HepG2 (cell line): Measurements from ENCODE around the gene CITED2. TPM values are rescaled to one million over a fixed set of nuclear protein-coding genes. Genes with fewer than 3 reads are reported as not detected.

Experiments used
- BHLHE40 ChIP-seq: IDR thresholded peaks from 2 replicates; pipeline ENCODE4 v1.6.1; 2011; ENCODE audit warnings: low read length, improper control_type of control experiment
- DBP ChIP-seq: sonication (generic); formaldehyde crosslinking; IDR thresholded peaks from 2 replicates; pipeline ENCODE4 v1.4.0; 2020; ENCODE audit warnings: missing genetic modification reagents; ENCODE audit errors: not compliant biosample characterization
- DMAP1 ChIP-seq: IDR thresholded peaks from 2 replicates; pipeline ENCODE4 v1.6.1; 2016
- FOXA3 ChIP-seq: IDR thresholded peaks from 2 replicates; pipeline ENCODE4 v1.6.1; 2016; ENCODE audit warnings: missing genetic modification reagents, missing compliant biosample characterization
- FOXM1 ChIP-seq: sonication (generic); formaldehyde crosslinking; IDR thresholded peaks from 2 replicates; pipeline ENCODE4 v1.5.0; 2020; ENCODE audit warnings: missing genetic modification reagents
- GLI4 ChIP-seq: sonication (generic); formaldehyde crosslinking; IDR thresholded peaks from 2 replicates; pipeline ENCODE4 v1.5.1; 2020; ENCODE audit warnings: missing genetic modification reagents, mild to moderate bottlenecking, moderate library complexity, borderline replicate concordance
- HMG20B ChIP-seq: conservative IDR thresholded peaks from 2 replicates; pipeline ENCODE4 v1.6.1; 2016; ENCODE audit warnings: missing genetic modification reagents, missing compliant biosample characterization
- IKZF4 ChIP-seq: sonication (generic); formaldehyde crosslinking; IDR thresholded peaks from 2 replicates; pipeline ENCODE4 v1.5.1; 2020; ENCODE audit warnings: borderline replicate concordance, mild to moderate bottlenecking, low read depth, missing genetic modification reagents; ENCODE audit errors: not compliant biosample characterization
- NFKBIZ ChIP-seq: IDR thresholded peaks from 2 replicates; pipeline ENCODE4 v1.6.1; 2018; ENCODE audit warnings: missing genetic modification reagents, missing compliant biosample characterization
- NR0B2 ChIP-seq: sonication (generic); formaldehyde crosslinking; IDR thresholded peaks from 2 replicates; pipeline ENCODE4 v1.4.0; 2020; ENCODE audit warnings: mild to moderate bottlenecking, missing genetic modification reagents
- PITX1 ChIP-seq: sonication (generic); formaldehyde crosslinking; IDR thresholded peaks from 2 replicates; pipeline ENCODE4 v1.5.1; 2020; ENCODE audit warnings: mild to moderate bottlenecking, missing genetic modification reagents
- RARG ChIP-seq: sonication (generic); formaldehyde crosslinking; IDR thresholded peaks from 2 replicates; pipeline ENCODE4 v1.4.0; 2020; ENCODE audit warnings: low read depth, mild to moderate bottlenecking, missing genetic modification reagents
- SKI ChIP-seq: fragments of 450-650 bp; IDR thresholded peaks from one replicate; pipeline ENCODE4 v1.6.1; 2018; ENCODE audit warnings: mild to moderate bottlenecking; ENCODE audit not compliant: partially characterized antibody
- ZNF124 ChIP-seq: sonication (generic); formaldehyde crosslinking; IDR thresholded peaks from 2 replicates; pipeline ENCODE4 v1.4.0; 2020; ENCODE audit warnings: missing genetic modification reagents
- ZNF280D ChIP-seq: sonication (generic); formaldehyde crosslinking; IDR thresholded peaks from 2 replicates; pipeline ENCODE4 v1.5.1; 2020; ENCODE audit warnings: mild to moderate bottlenecking, missing genetic modification reagents
- ZNF33A ChIP-seq: sonication (generic); formaldehyde crosslinking; IDR thresholded peaks from 2 replicates; pipeline ENCODE4 v1.5.1; 2020; ENCODE audit warnings: missing genetic modification reagents, mild to moderate bottlenecking, moderate library complexity, borderline replicate concordance
- ZNF446 ChIP-seq: sonication (generic); formaldehyde crosslinking; IDR thresholded peaks from 2 replicates; pipeline ENCODE4 v1.5.0; 2020; ENCODE audit warnings: mild to moderate bottlenecking, missing genetic modification reagents
- ZNF460 ChIP-seq: sonication (generic); formaldehyde crosslinking; IDR thresholded peaks from 2 replicates; pipeline ENCODE4 v1.5.1; 2020; ENCODE audit warnings: missing genetic modification reagents, mild to moderate bottlenecking, borderline replicate concordance
- ZNF501 ChIP-seq: sonication (generic); formaldehyde crosslinking; IDR thresholded peaks from 2 replicates; pipeline ENCODE4 v1.5.1; 2020; ENCODE audit warnings: mild to moderate bottlenecking, moderate library complexity, missing genetic modification reagents
- ZNF567 ChIP-seq: sonication (generic); formaldehyde crosslinking; IDR thresholded peaks from 2 replicates; pipeline ENCODE4 v1.8.1; 2023; ENCODE audit warnings: mild to moderate bottlenecking, missing genetic modification reagents, borderline replicate concordance
- ZNF7 ChIP-seq: IDR thresholded peaks from 2 replicates; pipeline ENCODE4 v1.6.1; 2016; ENCODE audit warnings: missing biosample characterization, missing genetic modification reagents
- polyA plus RNA-seq, 8 experiments: library from polyadenylated mRNA; depleted of rRNA in 3 of 8; stranded (reverse) in 7 of 8; unstranded in 1 of 8; fragments of >200 nt; fragmentation: Illumina TruSeq in 4 of 8; extraction: Trizol in 4 of 8; gene quantifications; 2 replicates each; pipeline versions ENCODE4 v1.2.1 to v1.2.3, GENCODE V29; 2011 to 2016; ENCODE audit warnings: low read depth in 4 of 8, missing spikeins in 1 of 8, mixed read lengths in 1 of 8; ENCODE audit not compliant: insufficient read depth in 1 of 8
- total RNA-seq, 5 experiments: library from RNA; depleted of rRNA; stranded (reverse); fragments of >200 nt; fragmentation: Illumina TruSeq; extraction: Trizol; gene quantifications; 2 replicates each; pipeline ENCODE4 v1.2.3, GENCODE V29; 2016; ENCODE audit warnings: low read depth in 1 of 5
- TF ChIP-seq, protein P1 (sequence below): sonication (generic); formaldehyde crosslinking; IDR thresholded peaks from 2 replicates; pipeline ENCODE4 v1.4.0; 2020; ENCODE audit warnings: missing genetic modification reagents, borderline replicate concordance

CITED2 gene
- total and polyA plus RNA-seq, 2 of the 13 experiments (the other 11 are each of a cell fraction or from before 2014, with no cell fraction given): 17.6 to 57.2 TPM

DNA sequence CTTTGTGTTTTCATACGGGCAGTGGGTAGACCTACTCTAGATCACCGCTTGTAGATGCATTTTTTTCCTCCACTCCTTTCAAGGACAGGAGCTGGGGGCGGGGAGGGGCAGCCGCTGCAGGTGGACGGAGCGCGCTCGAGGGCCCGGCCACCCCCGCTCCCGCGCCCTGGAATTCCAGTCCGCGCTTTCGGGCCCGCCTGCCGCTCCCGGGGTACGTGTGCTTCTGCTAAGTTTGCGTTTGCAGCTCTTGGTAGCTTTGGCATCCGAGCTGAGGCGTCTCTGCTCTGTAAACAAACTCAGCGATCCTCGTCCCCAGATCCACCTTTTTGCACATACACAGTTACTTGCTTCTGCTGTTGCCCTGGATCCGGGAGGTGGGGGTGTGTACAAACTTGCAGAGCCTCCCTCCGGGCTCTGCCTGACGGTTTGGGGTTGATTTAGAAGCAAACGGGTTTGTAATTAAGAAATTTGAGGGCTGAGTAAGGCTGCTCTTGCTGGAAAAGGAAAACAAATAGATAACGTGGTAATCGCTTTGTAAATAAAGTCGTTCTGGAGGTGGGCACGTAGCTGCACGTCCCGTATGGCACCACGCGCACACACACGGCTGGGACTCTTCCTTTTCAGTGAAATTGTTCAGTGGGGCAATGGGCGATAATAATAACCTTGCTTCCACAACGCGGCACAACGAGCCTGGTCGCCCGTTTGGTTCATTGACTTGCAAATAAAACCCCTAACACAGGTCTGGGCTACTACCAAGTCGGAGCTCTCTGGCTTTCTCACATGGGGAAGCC lies 973 bp upstream of the CITED2 start (continued):
- TF ChIP-seq ZNF33A (CRISPR knock-in tag) (peak; percentile 5; the same call in 1 of the 2 replicates), ZNF460 (peak; percentile 27; the same call in 1 of the 2 replicates), IKZF4 (CRISPR knock-in tag) (no peak), ZNF124 (peak; percentile 58; the same call in 1 of the 2 replicates), GLI4 (no peak), ZNF501 (CRISPR knock-in tag) (0 out of 2 replicates have a peak, but pooled peaks have one; percentile 57), FOXA3 (CRISPR knock-in tag) (peak; percentile 95), ZNF446 (CRISPR knock-in tag) (no peak), ZNF7 (CRISPR knock-in tag) (no peak), DBP (CRISPR knock-in tag) (no peak), NFKBIZ (no peak), DMAP1 (peak; percentile 74), FOXM1 (CRISPR knock-in tag) (no peak), ZNF280D (peak; percentile 75; the same call in 1 of the 2 replicates), PITX1 (CRISPR knock-in tag) (peak; percentile 90), RARG (CRISPR knock-in tag) (no peak), ZNF567 (CRISPR knock-in tag) (no peak; the same call in 1 of the 2 replicates), BHLHE40 (peak; percentile 90), HMG20B (peak; percentile 48; the same call in 1 of the 2 replicates), NR0B2 (no peak), SKI (peak; percentile 18)
- TF ChIP-seq, protein P1, sequence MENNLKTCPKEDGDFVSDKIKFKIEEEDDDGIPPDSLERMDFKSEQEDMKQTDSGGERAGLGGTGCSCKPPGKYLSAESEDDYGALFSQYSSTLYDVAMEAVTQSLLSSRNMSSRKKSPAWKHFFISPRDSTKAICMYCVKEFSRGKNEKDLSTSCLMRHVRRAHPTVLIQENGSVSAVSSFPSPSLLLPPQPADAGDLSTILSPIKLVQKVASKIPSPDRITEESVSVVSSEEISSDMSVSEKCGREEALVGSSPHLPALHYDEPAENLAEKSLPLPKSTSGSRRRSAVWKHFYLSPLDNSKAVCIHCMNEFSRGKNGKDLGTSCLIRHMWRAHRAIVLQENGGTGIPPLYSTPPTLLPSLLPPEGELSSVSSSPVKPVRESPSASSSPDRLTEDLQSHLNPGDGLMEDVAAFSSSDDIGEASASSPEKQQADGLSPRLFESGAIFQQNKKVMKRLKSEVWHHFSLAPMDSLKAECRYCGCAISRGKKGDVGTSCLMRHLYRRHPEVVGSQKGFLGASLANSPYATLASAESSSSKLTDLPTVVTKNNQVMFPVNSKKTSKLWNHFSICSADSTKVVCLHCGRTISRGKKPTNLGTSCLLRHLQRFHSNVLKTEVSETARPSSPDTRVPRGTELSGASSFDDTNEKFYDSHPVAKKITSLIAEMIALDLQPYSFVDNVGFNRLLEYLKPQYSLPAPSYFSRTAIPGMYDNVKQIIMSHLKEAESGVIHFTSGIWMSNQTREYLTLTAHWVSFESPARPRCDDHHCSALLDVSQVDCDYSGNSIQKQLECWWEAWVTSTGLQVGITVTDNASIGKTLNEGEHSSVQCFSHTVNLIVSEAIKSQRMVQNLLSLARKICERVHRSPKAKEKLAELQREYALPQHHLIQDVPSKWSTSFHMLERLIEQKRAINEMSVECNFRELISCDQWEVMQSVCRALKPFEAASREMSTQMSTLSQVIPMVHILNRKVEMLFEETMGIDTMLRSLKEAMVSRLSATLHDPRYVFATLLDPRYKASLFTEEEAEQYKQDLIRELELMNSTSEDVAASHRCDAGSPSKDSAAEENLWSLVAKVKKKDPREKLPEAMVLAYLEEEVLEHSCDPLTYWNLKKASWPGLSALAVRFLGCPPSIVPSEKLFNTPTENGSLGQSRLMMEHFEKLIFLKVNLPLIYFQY (CRISPR knock-in tag): peak; percentile 77; the same call in 1 of the 2 replicates
